HL-60 (cell line): ENCODE data around the gene ATP2A2.
"Not testable (repeated sequence)": the region's sequence is repeated elsewhere in the genome, so short reads cannot be mapped to it uniquely, and the experiment has no call there.

Experiments used
- DNase-seq, 2 experiments: peaks; one replicate each; pipeline ENCODE4 v3.0.0-alpha.2; 2010 to 2020; ENCODE audit warnings: low read depth in 1 of 2, low spot score in 1 of 2
- H3K27ac ChIP-seq: fragments of 250-450 bp; sonication (Bioruptor Pico); replicated peaks from 2 replicates; pipeline ENCODE4 v1.5.1; 2020; ENCODE audit warnings: mild to moderate bottlenecking, moderate library complexity
- H3K27me3 ChIP-seq: fragments of 250-450 bp; sonication (Bioruptor Pico); 2 replicates; pipeline ENCODE4 v1.5.1; 2021; ENCODE audit warnings: mild to moderate bottlenecking, moderate library complexity; ENCODE audit not compliant: insufficient read depth, poor library complexity, severe bottlenecking
- H3K4me3 ChIP-seq: replicated peaks from 2 replicates; pipeline ENCODE4 v1.5.1; 2011; ENCODE audit warnings: mild to moderate bottlenecking, control low read depth, low read length; ENCODE audit not compliant: insufficient read depth
- GABPA ChIP-seq: IDR thresholded peaks from 2 replicates; pipeline ENCODE4 v1.6.1; 2012; ENCODE audit warnings: low read depth
- POLR2AphosphoS5 ChIP-seq: IDR thresholded peaks from 2 replicates; pipeline ENCODE4 v1.6.1; 2012; ENCODE audit warnings: low read depth
- REST ChIP-seq: IDR thresholded peaks from 2 replicates; pipeline ENCODE4 v1.6.1; 2012; ENCODE audit warnings: low read depth; ENCODE audit not compliant: insufficient replicate concordance
- SPI1 ChIP-seq: IDR thresholded peaks from 2 replicates; pipeline ENCODE4 v1.6.1; 2012; ENCODE audit warnings: low read depth, mild to moderate bottlenecking, borderline replicate concordance
- TF ChIP-seq, protein P1 (sequence below): IDR thresholded peaks from one replicate; pipeline ENCODE4 v1.5.1; 2011; ENCODE audit warnings: low read length, control low read depth, inconsistent platforms; ENCODE audit not compliant: insufficient read depth

The ATP2A2 gene

GRCh38 chr12:110339184-110339952, 58.3 kb downstream of the ATP2A2 start:
- DNase-seq, result no peak
- TF ChIP-seq REST, result no peak
- Histone ChIP-seq H3K4me3 (no peak overlapping the region), H3K27me3 (no peaks in the 10 kb centered on the region), H3K27ac (no peak overlapping the region)

DNA sequence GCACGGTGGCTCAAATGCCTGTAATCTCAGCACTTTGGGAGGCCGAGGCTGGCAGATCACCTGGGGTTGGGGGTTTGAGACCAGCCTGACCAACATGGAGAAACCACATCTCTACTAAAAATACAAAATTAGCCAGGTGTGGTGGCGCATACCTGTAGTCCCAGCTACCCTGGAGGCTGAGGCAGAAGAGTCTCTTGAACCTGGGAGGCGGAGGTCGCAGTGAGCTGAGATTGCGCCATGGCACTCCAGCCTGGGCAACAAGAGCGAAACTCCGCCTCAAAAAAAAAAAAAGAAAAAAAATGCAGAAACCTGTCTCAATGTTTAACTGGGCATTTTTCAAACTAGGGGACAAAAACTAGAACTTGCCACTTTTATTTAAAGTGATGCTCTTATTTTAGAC, 59.2 kb downstream of the ATP2A2 start:
- DNase-seq, H3K4me3 ChIP-seq, H3K27me3 ChIP-seq, H3K27ac ChIP-seq: not testable (repeated sequence)

GRCh38 chr12:110340706-110341105, 59.7 kb downstream of the ATP2A2 start:
- DNase-seq, result no peak
- no peak for TF ChIP-seq REST
- TF ChIP-seq POLR2AphosphoS5, result no peak
- TF ChIP-seq, protein P1, sequence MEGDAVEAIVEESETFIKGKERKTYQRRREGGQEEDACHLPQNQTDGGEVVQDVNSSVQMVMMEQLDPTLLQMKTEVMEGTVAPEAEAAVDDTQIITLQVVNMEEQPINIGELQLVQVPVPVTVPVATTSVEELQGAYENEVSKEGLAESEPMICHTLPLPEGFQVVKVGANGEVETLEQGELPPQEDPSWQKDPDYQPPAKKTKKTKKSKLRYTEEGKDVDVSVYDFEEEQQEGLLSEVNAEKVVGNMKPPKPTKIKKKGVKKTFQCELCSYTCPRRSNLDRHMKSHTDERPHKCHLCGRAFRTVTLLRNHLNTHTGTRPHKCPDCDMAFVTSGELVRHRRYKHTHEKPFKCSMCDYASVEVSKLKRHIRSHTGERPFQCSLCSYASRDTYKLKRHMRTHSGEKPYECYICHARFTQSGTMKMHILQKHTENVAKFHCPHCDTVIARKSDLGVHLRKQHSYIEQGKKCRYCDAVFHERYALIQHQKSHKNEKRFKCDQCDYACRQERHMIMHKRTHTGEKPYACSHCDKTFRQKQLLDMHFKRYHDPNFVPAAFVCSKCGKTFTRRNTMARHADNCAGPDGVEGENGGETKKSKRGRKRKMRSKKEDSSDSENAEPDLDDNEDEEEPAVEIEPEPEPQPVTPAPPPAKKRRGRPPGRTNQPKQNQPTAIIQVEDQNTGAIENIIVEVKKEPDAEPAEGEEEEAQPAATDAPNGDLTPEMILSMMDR, result no peak
- TF ChIP-seq SPI1, result no peak
- no peak for TF ChIP-seq GABPA
- H3K27me3 ChIP-seq, result no peaks in the 10 kb centered on the region
- H3K4me3 ChIP-seq, result no peak overlapping the region
- H3K27ac ChIP-seq, result no peak overlapping the region

GRCh38 chr12:110342157-110342556, 61.1 kb downstream of the ATP2A2 start:
- no peaks in the 10 kb centered on the region for H3K27me3 ChIP-seq
- H3K4me3 ChIP-seq, result no peak overlapping the region
- H3K27ac ChIP-seq, result no peak overlapping the region
- DNase-seq, result no peak
- no peak for TF ChIP-seq SPI1
- TF ChIP-seq POLR2AphosphoS5, result no peak
- no peak for TF ChIP-seq REST
- no peak for TF ChIP-seq GABPA
- TF ChIP-seq, protein P1, result no peak
